ENCODE results near the gene NPFFR1. TPM values are rescaled to one million over a fixed set of nuclear protein-coding genes. Genes with fewer than 3 reads are reported as not detected.

NPFFR1 gene
- total RNA-seq, 1 experiment from 2014 or later = not detected

DNA sequence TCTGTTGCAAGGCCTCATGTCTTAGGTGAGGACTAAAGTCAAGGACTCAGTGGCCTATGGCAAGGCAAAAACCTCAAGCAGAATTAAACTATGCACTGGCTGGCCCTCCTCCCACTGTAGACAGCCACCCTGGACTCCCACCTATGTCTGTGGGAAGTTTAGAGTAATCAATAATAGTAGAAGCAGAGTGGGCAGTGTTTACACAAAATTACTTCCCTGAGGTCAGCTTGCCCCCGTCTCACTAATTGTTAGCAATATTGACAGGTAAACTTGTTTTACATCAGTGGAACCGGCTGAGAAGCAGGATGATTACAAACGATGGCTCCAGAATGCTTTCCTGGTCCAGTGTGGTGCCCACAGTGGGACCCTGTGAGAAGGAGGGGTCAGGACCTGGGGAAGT lies 27.9 kb upstream of the NPFFR1 start:
- Histone ChIP-seq H3T11ph (ENCODE audit: low read length) (no peak overlapping the region), H3K27ac (ENCODE audit: insufficient read length, low read depth, low read length) (no peak overlapping the region), H2BK5ac (ENCODE audit: insufficient read length, low read length) (no peak overlapping the region), H2BK20ac (ENCODE audit: low read depth, low read length, poor library complexity, severe bottlenecking) (no peak overlapping the region), H2BK120ac (ENCODE audit: low read depth, low read length, poor library complexity, severe bottlenecking) (no peak overlapping the region), H3K4me1 (ENCODE audit: insufficient read depth, low read length) (no peaks in the 10 kb centered on the region), H3K4ac (ENCODE audit: low read depth, low read length) (no peak overlapping the region), H3K18ac (ENCODE audit: insufficient read length, low read depth, low read length) (no peak overlapping the region), H3K23me2 (ENCODE audit: insufficient read length, low read depth, low read length, poor library complexity, severe bottlenecking) (no peaks in the 10 kb centered on the region), H3K23ac (ENCODE audit: insufficient read length, low read depth, low read length) (no peak overlapping the region), H3K9me3 (ENCODE audit: control insufficient read depth, low read depth, low read length) (no peaks in the 10 kb centered on the region), H4K5ac (ENCODE audit: insufficient read length, low read depth, low read length) (no peak overlapping the region), H4K20me1 (ENCODE audit: control insufficient read depth, insufficient read depth, insufficient read length) (no peaks in the 10 kb centered on the region), H2AFZ (ENCODE audit: low read length) (no peak overlapping the region), H3K27me3 (ENCODE audit: insufficient read depth, low read length) (no peaks in the 10 kb centered on the region), H3K56ac (ENCODE audit: insufficient read length, low read depth, low read length) (no peak overlapping the region), H3K79me1 (ENCODE audit: insufficient read depth, low read depth, low read length, poor library complexity, severe bottlenecking) (no peaks in the 10 kb centered on the region), H2BK15ac (ENCODE audit: low read depth, low read length) (no peak overlapping the region), H2AK5ac (ENCODE audit: insufficient read length, low read length) (no peak overlapping the region), H3K79me2 (ENCODE audit: insufficient read depth, low read length) (no peaks in the 10 kb centered on the region), H3K9ac (ENCODE audit: extremely low read depth, insufficient read length, low read length) (no peak overlapping the region), H4K8ac (replicated peaks; ENCODE audit: insufficient read length, low read depth, low read length) (no peak overlapping the region), H2BK12ac (ENCODE audit: insufficient read length, low read depth, low read length) (no peak overlapping the region), H3K4me2 (ENCODE audit: insufficient read depth, insufficient read length, low read length) (no peak overlapping the region), H3K14ac (ENCODE audit: insufficient read depth, low read length) (no peak overlapping the region; the same call in 1 of the 2 replicates), H4K91ac (ENCODE audit: insufficient read length, low read depth, low read length) (no peak overlapping the region)
- no peak for DNase-seq
- Mint-ChIP-seq H3K27ac (no peak overlapping the region), H3K4me1 (peaks cover 0 to 3% of the 10 kb centered on the region in 2 experiments; a peak in 1 of 4 replicates), H3K9me3 (no peaks in the 10 kb centered on the region), H3K4me3 (no peak overlapping the region), H3K27me3 (ENCODE audit: low read depth) (peaks cover 2% of the 10 kb centered on the region; the same call in 1 of the 2 replicates), H3K36me3 (ENCODE audit: insufficient read depth in 1 of 3, low read depth in 3 of 3) (no peaks in the 10 kb centered on the region)
- TF ChIP-seq, protein P1, sequence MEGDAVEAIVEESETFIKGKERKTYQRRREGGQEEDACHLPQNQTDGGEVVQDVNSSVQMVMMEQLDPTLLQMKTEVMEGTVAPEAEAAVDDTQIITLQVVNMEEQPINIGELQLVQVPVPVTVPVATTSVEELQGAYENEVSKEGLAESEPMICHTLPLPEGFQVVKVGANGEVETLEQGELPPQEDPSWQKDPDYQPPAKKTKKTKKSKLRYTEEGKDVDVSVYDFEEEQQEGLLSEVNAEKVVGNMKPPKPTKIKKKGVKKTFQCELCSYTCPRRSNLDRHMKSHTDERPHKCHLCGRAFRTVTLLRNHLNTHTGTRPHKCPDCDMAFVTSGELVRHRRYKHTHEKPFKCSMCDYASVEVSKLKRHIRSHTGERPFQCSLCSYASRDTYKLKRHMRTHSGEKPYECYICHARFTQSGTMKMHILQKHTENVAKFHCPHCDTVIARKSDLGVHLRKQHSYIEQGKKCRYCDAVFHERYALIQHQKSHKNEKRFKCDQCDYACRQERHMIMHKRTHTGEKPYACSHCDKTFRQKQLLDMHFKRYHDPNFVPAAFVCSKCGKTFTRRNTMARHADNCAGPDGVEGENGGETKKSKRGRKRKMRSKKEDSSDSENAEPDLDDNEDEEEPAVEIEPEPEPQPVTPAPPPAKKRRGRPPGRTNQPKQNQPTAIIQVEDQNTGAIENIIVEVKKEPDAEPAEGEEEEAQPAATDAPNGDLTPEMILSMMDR (conservative IDR thresholded peaks at IDR 0.05) = no peak
- WGBS (ENCODE audit: extremely low coverage, insufficient read length, low lambda C conversion rate) = no CpG with 5 or more reads among the region's 3 CpGs
